ENCODE results near the gene CCNG1. TPM values are rescaled to one million over a fixed set of nuclear protein-coding genes. Genes with fewer than 3 reads are reported as not detected.

The CCNG1 gene, protein sequence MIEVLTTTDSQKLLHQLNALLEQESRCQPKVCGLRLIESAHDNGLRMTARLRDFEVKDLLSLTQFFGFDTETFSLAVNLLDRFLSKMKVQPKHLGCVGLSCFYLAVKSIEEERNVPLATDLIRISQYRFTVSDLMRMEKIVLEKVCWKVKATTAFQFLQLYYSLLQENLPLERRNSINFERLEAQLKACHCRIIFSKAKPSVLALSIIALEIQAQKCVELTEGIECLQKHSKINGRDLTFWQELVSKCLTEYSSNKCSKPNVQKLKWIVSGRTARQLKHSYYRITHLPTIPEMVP
- 464 and 472 TPM in 2 replicates for total RNA-seq

DNA sequence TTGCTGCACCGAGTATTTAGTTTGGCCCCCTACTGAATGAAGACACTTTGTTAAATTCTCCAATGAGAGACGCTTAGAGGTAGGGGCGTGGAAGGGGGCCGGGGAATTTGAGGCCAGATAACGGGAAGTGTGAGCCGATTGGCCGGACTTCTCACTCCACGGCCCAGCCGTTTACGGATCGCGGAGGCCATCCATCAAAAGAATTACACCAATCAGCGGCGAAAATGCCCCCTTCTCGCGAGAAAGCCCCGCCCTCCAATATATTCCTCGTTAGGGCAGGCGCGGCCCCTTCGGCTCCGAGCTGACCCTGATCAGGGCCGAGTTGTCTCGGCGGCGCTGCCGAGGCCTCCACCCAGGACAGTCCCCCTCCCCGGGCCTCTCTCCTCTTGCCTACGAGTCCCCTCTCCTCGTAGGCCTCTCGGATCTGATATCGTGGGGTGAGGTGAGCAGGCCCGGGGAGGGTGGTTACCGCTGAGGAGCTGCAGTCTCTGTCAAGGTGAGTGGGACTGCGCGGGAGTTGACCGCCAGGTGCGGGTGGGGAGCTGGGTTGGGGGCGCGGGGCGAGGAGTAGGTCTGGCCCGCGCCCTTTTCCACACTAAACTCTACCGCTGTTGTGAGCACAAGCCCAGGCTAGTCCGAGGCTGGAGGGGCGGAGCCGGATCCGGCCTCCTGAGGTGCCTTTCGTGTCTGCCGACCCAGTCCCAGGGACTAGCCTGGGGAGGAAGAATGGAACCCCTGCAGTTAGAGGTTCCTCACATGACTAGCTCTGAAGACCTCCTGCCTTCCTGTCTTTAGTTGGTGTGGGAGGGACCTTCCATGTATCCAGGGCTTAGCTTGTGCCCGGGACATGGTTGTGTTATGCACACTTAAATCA is at the start of gene CCNG1:
TSS of gene CCNG1 (plus strand) at position 287 of the 874 bp plus-strand sequence. CDS start 1,662 bp downstream, outside the sequence.

DNA sequence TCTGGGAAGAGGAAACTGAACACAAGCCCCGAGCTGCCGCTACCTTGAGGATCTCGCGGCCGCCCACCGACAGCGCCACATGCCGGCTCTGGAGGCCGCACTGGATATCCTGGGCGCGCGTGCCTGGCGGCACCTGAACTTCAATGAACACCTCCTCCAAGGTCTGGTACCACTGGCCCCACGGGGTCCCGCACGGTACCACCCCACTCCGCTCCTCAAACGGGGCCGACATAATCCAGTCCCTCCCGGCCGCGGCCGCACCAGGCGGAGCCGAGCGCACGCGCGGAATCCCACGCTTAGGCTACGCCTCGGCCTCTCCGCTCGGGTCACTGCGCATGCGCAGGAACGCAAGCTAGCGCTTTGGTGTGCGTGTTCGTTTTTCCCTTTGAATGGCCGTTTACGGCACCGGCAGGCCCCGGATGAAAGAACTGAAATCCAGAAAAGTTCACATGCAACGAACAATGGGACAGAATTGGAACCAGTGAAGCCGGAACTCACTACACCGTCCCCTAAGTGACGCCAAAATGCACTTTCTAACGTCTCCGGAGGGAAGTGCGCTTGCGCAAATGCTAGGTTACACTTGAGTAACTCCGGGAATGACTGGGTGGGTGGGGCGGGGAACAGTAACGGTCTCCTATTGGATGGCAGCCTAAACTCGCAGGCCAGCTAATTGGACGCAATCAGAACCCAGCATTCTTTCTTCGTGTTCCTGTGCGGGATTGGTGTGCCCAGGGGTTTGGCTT is 22.6 kb downstream of the CCNG1 start, which contains the start of gene NUDCD2:
TSS of gene NUDCD2 (minus strand) at position 284 of the 743 bp plus-strand sequence. CDS start at position 232, 52 bp downstream.

DNA sequence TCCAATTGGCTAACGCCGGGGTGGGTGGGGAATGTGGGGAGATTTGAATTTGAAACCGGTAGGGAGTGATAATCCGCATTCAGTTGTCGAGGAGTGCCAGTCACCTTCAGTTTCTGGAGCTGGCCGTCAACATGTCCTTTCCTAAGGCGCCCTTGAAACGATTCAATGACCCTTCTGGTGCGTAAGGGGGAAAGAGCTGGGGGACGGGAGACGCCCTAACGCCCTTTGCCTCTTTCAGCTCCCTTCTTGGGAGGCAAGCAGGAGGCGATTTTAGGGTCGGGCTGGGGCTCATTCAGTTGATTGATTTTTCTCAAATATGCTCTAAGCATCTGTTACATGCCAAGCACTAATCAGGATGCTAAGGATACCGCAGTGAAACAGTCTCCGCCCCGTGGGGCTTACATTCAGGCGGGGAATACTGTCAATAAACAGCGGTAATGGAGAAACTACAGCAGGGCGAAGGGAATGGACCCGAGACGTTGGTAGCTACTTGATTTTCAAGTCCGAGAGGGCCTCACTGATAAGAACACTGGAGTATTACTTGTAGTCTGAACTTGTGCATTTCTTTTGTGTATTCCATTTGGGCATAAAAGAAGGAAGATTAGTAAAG is 23.3 kb downstream of the CCNG1 start, which contains the start of gene HMMR:
TSS of gene HMMR (plus strand) at position 71 of the 610 bp plus-strand sequence. CDS start at position 132, 61 bp downstream.

Small RNAs within 50 kb of the gene (small RNA-seq; reads per million reads assigned to genes)
- gene AC008723.1 = not detected

Other genes starting within 250 kb of the CCNG1 start
- gene NUDCD2, start 22.5 kb downstream of the CCNG1 start, total RNA-seq = 5.9 and 6.2 TPM in 2 replicates
- 11.8 and 21.0 TPM in 2 replicates for gene HMMR, start 23.0 kb downstream of the CCNG1 start, total RNA-seq
- 82.3 and 105 TPM in 2 replicates for gene MAT2B, start 68.0 kb downstream of the CCNG1 start, total RNA-seq